Left lobe of liver (tissue), 2 donors: Measurements from ENCODE around the gene AGMO. TPM values are rescaled to one million over a fixed set of nuclear protein-coding genes. Genes with fewer than 3 reads are reported as not detected.
A peak's percentile ranks its signal among the peaks of the same experiment; 100 is the strongest.

Source experiments
- ATAC-seq: fragments of 200-7000 bp; cut with Tn5 transposase; one replicate; pipeline ENCODE4 v1.9.1; 2020; ENCODE audit warnings: mild to moderate bottlenecking, moderate library complexity
- DNase-seq: peaks from one replicate; pipeline ENCODE4 v3.0.0-alpha.2; 2020; ENCODE audit warnings: low spot score
- total RNA-seq: library from RNA; stranded (reverse); gene quantifications from one replicate; pipeline ENCODE4 v1.2.1, GENCODE V29; 2021
- donor health status: DM: no; HTN: no; CAD: no; lungs with moderate emphysema.
- donor health status: DM: no; HTN: yes; CAD: no.

AGMO gene
- total RNA-seq, 1 donor from 2014 or later = 33.0 TPM

DNA sequence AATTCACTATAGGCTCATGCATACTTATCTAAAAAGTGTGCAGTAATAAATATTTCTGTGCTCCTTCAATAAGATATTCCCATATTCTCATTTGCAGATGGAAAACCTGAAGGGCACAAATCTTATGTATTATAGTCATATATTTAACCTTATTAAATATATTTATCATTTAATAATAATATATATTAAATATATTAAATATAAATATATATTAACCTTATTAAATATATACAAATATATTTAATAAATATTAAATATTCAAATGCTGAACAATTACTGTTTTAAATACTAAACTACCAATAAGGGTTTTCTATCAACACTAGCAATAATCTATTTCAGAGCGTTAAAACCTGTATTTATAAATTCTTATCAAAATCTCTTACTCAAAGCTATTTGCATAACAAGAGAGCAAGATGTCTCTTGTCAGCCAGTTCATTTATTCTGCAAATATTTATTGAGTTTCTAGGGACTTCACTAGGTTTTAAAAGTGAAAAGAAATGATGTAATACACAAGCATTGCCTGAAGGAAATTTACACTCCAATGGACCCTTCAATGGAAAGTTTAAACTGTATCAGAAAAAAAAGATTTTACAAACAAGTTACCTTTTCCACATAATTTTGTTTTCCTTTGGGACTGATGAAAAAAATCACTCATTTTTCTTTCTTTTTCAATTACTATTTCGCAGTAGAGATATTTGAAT is 159.2 kb downstream of the AGMO start:
- DNase-seq (no peak), ATAC-seq (no peak)

- ATAC-seq (peak; percentile 84), DNase-seq (no peak)
Measured at GRCh38 chr7:15400440-15400839, 161.4 kb downstream of the AGMO start.

DNA sequence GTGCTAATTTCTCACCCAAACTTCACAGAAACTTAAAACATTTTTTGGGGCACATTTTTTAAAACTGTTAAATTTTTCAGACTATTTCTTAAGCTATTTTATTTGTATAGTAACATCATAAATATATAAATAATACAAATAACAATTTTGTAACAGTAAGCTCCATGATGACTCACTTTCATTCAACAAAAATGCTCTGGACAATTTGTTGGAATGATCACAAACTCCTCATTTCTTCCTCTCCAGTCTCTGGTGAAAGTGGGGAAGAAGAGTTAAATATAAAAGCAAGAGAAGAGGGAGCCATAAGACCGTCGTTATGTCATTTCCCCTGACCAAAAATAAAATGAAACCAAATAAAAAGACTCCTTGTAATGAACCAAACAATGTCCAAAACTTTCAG is 162.4 kb downstream of the AGMO start:
- ATAC-seq = no peak
- DNase-seq = no peak

- DNase-seq (no peak), ATAC-seq (no peak)
Measured at GRCh38 chr7:15397922-15398760, 163.7 kb downstream of the AGMO start.

DNA sequence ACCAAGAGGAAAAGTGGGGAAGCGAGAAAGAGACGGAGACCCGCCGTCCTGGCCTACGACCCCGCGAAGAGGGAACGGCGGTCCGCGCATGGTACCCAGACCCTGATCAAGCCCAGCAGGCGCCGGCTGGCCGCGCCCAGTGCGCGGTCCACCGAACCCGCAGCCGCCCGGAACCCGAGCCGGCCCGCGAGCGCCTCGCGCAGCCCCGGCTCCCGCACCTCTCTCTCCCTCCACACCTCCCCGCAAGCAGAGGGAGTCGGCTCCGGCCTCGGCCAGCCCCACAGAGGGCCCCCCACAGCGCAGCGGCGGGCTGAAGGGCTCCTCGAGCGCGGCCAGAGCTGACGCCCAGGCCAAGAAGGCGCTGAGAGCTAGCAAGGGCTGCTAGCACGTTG is 164.7 kb downstream of the AGMO start:
- no peak for DNase-seq
- no peak for ATAC-seq

- no peak for ATAC-seq
- no peak for DNase-seq
Measured at GRCh38 chr7:15396210-15397158, 165.3 kb downstream of the AGMO start.

DNA sequence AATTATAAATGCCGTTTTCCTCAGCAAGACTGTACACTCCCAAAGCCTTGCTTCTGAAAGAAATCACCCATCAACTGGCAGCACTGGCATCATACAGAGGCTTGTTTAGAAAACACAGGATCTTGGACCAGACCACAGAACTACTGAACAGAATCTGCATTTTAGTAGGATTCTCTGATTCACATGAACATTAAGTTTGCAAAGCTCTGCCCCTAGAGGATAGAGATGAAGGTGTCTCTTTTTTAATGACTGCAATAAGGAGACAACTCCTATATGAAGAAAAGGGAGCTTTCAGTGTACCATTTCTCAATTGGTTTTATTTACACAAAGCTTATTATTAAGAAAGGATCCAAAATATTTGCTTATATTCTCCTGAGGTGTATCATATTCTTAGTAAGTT is 172.7 kb downstream of the AGMO start:
- DNase-seq (no peak), ATAC-seq (no peak)

GRCh38 chr7:15378494-15379145 is 183.2 kb downstream of the AGMO start:
- ATAC-seq (peak; percentile 43), DNase-seq (no peak)

GRCh38 chr7:15376600-15376999 is 185.2 kb downstream of the AGMO start:
- ATAC-seq (peak; percentile 81), DNase-seq (no peak)

DNA sequence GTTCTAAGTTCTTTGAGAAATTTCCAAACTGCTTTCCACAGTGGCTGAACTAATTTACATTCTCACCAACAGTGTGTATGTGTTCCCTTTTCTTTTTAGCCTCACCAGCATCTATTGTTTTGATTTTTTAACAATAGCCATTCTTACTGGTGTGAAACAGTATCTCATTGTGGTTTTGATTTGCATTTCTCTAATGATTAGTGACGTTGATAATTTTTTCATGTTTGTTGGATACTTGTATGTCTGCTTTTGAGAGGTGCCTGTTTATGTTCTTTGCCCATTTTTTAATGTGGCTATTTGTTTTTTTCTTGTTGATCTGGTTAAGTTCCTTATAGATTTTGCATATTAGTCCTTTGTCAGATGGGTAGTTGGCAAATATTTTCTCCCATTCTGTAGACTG is 191.4 kb downstream of the AGMO start:
- DNase-seq = no peak
- ATAC-seq = no peak

DNA sequence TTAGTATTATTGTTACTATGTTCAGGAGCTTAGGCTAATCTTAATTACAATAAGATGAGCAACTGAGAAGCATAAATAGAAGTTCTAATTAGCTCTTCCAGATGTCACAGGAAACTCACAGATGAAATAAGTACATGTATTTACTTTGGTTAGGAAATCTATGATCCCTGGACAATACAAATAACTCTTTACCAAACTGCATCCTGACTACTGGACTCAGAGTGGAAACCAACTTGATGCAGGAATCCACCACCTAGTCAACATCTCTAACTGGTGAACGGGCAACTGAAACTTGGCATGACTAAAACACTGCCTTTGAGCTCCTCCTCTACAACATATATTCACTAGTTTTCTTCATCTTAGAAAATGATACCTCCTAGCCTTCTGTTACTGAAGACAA is 193.2 kb downstream of the AGMO start:
- no peak for DNase-seq
- peak; percentile 54 for ATAC-seq

DNA sequence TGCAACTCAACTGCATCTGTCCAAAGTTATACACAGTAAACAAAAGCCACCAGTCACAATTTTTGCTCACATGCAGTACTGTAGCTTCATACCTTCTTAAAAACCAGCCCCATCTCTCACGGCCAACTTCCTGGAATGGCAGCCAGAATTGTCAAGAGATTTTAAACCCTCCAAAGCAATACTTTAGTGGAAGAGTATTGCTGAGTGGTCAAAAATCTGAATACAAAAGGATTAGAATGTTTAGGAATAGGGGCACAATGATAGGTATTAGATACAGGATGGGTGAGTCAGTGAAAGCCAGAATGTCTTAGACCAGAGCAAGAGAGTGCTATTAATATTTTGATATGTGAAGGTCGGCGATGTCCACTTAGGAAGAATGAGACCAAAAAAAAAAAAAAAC is 193.9 kb downstream of the AGMO start:
- ATAC-seq (no peak), DNase-seq (no peak)

GRCh38 chr7:15358112-15358511 is 203.7 kb downstream of the AGMO start:
- no peak for ATAC-seq
- DNase-seq = no peak

DNA sequence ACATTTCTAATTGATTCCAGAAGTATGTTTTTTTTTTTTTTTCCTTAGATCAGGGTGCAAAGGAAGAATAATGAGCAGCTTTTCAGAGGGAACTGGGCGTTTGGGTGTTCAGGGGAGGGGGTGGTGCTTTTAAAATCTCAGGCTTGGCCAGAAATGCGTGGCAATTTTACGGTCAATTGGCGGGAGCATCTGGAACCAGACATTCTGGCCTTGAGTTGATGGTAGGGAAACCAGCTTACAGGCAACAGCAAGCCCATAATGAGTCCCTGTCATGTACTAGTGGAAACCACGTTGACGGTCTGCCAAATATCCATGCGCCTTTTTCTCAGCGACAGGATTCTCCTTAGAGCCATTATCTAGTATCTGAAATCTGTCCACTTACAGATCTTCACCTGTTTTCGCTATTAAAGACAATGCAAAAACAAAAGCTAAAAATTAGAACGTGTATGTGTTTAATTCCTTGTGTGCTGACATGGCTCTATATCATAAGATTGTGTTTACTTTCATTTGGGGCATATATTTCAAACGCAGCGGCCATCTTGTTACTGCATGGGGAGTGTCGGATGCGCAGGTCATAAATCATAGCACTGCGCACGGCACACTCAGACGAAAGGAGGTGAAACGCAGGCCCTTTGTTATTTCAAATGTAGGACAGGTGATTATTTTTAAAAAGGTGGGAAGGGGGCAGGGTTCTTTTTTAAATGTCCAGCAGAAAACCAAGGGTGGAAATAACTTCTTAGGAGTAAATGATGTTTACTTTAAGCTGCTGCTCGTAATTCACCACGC is 209.2 kb downstream of the AGMO start:
- no peak for DNase-seq
- ATAC-seq = no peak

DNA sequence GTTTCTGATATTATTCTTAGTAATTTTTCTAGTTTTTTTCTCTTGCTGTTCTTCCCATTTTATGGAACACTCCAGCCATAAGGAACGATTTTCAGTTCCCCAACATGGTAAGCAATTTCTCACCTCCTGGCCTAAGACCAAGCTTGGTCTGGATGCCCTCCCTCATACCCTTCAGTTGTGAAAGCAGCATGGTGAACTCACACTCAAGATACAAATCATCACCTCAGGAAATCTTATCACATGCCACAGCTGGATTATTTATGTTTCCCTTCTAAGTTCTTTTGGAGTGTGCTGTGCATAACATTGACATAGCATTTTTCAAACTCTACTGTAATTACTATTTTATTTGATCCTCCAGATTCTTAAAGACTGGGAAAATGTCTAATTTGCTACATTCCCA is 216.6 kb downstream of the AGMO start:
- DNase-seq (no peak), ATAC-seq (no peak)

- no peak for DNase-seq
- no peak for ATAC-seq
Measured at GRCh38 chr7:15341817-15342216, 220.0 kb downstream of the AGMO start.

DNA sequence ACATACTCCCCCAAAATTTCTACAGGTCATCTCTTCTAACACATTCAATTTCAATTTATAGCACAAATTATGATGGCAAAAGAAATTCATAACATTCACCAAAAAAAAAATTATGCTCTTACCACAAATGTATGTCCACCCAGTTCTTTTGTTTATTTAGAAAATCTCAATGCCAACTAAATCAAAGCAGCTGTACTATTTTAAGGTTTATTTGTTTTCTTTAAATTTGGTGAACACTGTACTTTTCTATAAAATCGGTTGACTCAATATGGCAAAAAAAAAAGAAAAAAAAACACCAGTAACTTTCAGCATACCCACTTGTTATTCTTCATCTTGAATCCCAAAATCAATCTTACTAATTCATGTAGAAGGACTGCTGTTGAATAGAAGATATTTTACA is 225.7 kb downstream of the AGMO start:
- no peak for DNase-seq
- ATAC-seq = no peak

- no peak for ATAC-seq
Measured at GRCh38 chr7:15335390-15335789, 226.4 kb downstream of the AGMO start.

DNA sequence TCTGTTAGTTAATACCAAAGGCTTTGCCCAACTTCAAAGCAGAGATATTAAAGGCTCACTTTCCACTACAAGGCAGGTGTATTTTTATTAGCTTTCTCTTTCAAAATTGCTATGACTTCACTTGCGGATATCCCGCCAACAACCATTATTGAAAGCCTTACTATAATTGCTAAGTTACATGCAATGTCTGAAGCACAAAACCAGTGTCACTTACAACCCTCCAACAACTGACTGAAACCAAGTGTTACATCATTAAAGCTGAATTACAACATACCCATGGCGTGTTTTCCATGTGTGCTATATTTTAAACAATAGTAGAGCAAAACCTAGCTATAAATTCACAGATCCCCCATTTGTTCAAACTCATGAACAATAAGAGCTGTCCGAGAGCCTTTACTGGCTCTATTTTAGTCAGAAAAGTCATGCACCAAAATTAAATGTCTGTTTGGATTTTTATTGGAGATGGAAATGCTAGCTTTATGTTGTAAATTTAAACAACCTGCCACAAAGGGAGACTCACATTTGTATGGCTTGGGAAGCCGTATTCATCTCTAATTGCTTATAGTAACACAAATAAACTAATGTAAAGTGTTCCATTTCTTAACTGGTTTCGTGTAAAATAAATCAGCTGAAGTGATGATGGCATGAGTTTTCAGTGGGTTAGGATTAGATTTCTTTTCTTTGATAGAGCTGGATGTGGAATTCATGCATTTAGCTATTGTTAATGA is 227.1 kb downstream of the AGMO start:
- DNase-seq (no peak), ATAC-seq (no peak)

More at GRCh38 chr7:15335390-15335789, 226.4 kb downstream of the AGMO start:
- no peak for DNase-seq
